Measurements from ENCODE around the gene SPRED1.

DNA sequence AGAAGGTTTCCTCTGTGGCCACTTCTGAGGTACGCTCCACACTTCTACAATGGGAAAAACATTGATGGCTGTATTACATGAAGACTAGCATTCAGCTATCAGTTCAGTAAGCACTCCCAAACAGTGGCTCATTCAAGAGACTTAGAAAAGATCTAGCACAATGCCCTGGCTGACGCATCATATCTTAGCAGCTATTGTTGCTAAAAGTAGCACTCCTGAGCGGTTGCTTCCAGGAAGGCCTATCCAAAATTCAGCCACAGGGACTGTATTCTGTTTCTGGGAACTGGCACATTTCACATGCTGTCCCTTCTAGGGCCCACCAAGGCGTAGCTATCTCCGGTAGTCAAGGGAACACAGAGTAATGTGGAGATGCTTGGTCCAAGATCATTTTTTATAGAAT lies 21.2 kb upstream of the SPRED1 start:
- TF ChIP-seq, protein P1, sequence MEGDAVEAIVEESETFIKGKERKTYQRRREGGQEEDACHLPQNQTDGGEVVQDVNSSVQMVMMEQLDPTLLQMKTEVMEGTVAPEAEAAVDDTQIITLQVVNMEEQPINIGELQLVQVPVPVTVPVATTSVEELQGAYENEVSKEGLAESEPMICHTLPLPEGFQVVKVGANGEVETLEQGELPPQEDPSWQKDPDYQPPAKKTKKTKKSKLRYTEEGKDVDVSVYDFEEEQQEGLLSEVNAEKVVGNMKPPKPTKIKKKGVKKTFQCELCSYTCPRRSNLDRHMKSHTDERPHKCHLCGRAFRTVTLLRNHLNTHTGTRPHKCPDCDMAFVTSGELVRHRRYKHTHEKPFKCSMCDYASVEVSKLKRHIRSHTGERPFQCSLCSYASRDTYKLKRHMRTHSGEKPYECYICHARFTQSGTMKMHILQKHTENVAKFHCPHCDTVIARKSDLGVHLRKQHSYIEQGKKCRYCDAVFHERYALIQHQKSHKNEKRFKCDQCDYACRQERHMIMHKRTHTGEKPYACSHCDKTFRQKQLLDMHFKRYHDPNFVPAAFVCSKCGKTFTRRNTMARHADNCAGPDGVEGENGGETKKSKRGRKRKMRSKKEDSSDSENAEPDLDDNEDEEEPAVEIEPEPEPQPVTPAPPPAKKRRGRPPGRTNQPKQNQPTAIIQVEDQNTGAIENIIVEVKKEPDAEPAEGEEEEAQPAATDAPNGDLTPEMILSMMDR (IDR thresholded peaks at IDR 0.05; ENCODE audit: insufficient read depth, low read length): no peak
- TF ChIP-seq POLR2AphosphoS5 (IDR thresholded peaks at IDR 0.05; ENCODE audit: low read depth): no peak
- no peak for TF ChIP-seq GABPA (IDR thresholded peaks at IDR 0.05; ENCODE audit: low read depth)
- TF ChIP-seq, protein P2, sequence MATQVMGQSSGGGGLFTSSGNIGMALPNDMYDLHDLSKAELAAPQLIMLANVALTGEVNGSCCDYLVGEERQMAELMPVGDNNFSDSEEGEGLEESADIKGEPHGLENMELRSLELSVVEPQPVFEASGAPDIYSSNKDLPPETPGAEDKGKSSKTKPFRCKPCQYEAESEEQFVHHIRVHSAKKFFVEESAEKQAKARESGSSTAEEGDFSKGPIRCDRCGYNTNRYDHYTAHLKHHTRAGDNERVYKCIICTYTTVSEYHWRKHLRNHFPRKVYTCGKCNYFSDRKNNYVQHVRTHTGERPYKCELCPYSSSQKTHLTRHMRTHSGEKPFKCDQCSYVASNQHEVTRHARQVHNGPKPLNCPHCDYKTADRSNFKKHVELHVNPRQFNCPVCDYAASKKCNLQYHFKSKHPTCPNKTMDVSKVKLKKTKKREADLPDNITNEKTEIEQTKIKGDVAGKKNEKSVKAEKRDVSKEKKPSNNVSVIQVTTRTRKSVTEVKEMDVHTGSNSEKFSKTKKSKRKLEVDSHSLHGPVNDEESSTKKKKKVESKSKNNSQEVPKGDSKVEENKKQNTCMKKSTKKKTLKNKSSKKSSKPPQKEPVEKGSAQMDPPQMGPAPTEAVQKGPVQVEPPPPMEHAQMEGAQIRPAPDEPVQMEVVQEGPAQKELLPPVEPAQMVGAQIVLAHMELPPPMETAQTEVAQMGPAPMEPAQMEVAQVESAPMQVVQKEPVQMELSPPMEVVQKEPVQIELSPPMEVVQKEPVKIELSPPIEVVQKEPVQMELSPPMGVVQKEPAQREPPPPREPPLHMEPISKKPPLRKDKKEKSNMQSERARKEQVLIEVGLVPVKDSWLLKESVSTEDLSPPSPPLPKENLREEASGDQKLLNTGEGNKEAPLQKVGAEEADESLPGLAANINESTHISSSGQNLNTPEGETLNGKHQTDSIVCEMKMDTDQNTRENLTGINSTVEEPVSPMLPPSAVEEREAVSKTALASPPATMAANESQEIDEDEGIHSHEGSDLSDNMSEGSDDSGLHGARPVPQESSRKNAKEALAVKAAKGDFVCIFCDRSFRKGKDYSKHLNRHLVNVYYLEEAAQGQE (IDR thresholded peaks at IDR 0.05; ENCODE audit: insufficient replicate concordance, low read depth): no peak

Data from HL-60 (cell line).